Ureter (tissue), 1 donor: ENCODE measurements around the gene RBM20. TPM values are rescaled to one million over a fixed set of nuclear protein-coding genes. Genes with fewer than 3 reads are reported as not detected.
A peak's percentile ranks its signal among the peaks of the same experiment; 100 is the strongest.

Experiments used
- DNase-seq: peaks from one replicate; pipeline ENCODE4 v3.0.0-alpha.2; 2020; ENCODE audit warnings: low spot score
- total RNA-seq: library from RNA; stranded (reverse); gene quantifications from one replicate; pipeline ENCODE4 v1.2.4, GENCODE V29; 2023
- donor health status: DM: yes; HTN: yes; CAD: no.

RBM20 gene
- total RNA-seq, 1 donor from 2014 or later, result 0.68 TPM

GRCh38 chr10:110871298-110872084 is 227.4 kb downstream of the RBM20 start, which contains the start of gene PDCD4:
Gene PDCD4 (plus strand): TSS chr10:110871928. CDS start chr10:110876028, 4,100 bp downstream.
- peak; percentile 100 for DNase-seq

DNA sequence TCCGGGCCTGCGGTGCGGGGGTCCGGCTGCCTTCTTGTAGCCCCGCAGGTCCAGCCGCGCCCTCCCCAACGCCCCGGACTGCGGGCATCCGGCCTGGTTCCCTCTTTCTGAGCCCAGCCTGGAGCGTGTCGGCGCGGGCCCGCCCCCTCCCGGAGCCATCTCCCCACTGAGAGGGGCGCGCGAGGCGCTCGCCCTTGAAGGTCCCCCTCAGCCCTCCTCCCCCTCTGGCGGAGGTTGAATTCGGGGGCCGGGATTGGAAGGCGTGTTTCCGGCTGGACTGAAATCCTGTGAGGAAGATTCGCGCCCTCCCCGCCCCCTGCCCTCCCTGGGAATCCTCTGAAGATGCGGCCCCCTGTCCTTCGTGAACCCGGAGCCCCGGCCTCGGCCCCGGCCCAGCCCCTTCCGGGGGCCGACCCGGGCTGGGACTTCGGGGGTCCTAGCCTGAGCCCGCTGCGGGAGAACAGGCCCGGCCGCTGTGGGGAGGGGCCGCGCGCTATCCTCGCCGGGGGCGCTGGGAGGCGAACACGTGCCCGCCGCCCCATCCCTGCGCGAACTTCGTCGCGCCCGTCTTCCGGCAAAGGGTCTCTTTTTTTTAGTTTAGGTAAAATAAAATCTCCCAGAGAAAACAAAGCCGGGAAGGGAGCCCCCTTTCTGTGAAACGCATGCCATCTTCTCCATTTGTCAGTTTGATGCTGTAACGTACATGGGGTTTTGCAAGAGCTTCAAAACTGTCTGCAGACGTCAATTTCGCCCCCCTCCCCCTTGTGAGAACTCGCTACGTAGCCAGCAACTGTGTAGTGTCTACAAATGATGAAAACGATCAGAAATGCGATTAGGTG is 228.2 kb downstream of the RBM20 start:
- DNase-seq, result peak; percentile 76

GRCh38 chr10:110872984-110873923 is 229.1 kb downstream of the RBM20 start:
- DNase-seq, result no peak

DNA sequence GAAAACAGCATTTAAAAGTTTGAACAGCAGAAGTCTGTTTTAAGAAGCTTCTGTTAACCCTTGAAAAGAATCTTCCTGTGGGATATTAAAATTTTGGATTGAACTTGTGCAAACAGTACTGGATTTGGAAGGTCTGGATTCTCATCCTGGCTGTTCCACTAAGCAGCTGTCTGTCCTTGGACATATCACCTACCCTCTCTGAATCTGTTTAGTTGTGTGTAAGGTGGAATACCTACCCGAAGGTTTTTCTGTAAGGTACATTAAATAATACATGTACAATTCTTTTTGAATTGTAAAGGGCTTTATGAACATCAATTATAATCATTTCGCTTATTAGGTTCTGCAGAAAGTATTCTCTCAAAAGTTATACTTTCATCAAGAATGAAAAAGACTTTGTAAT is 229.8 kb downstream of the RBM20 start:
- DNase-seq, result no peak

GRCh38 chr10:110876000-110876399 is 231.9 kb downstream of the RBM20 start:
- no peak for DNase-seq

GRCh38 chr10:110876788-110877187 is 232.7 kb downstream of the RBM20 start:
- DNase-seq, result no peak

- no peak for DNase-seq
These were observed 235.9 kb downstream of the RBM20 start for GRCh38 chr10:110880012-110880411.

GRCh38 chr10:110881247-110881646 is 237.1 kb downstream of the RBM20 start:
- no peak for DNase-seq

DNA sequence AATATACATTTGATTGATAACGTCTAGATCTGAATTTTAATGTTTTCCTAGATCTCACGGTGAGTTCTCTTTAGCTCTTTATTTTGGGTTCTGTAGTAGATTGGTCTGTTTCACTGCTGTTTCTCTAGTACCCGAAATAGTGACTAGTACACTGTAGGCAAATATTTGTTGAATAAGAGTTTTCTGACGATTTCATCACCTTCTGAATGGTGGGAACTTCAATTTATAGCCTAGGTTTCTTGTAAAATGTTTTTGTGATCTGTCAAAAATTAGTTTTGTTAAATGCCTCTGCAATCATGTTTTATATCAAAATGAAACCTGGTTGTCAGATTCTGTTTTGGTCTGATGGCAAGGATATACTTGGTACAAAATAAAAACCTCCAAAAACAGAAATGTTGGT is 237.8 kb downstream of the RBM20 start:
- no peak for DNase-seq

- DNase-seq, result no peak
These were observed 239.8 kb downstream of the RBM20 start for GRCh38 chr10:110883924-110884323.

GRCh38 chr10:110885932-110886674 is 242.0 kb downstream of the RBM20 start:
- DNase-seq, result no peak

- no peak for DNase-seq
These were observed 243.4 kb downstream of the RBM20 start for GRCh38 chr10:110887560-110887959.

Other genes starting within 250 kb of the RBM20 start
- gene DUSP5, start 146.4 kb upstream of the RBM20 start, total RNA-seq, result 14.3 TPM
- 30.2 TPM for gene SMC3, start 76.6 kb upstream of the RBM20 start, total RNA-seq
- 114 TPM for gene PDCD4, start 227.6 kb downstream of the RBM20 start, total RNA-seq